Dedifferentiated amniotic fluid mesenchymal stem cell (primary cell): ENCODE measurements around the gene OTUB2.

Source experiments
- DNase-seq: peaks from one replicate; pipeline ENCODE4 v3.0.0-alpha.2; 2016; ENCODE audit errors: extremely low spot score

The OTUB2 gene

GRCh38 chr14:94041551-94042346 lies 15.6 kb downstream of the OTUB2 start:
- DNase-seq: no peak

- no peak for DNase-seq
Observed at GRCh38 chr14:94042433-94043091, 16.4 kb downstream of the OTUB2 start.

- no peak for DNase-seq
Observed at GRCh38 chr14:94043111-94043755, 17.1 kb downstream of the OTUB2 start.

- DNase-seq: no peak
Observed at GRCh38 chr14:94043756-94044475, 17.8 kb downstream of the OTUB2 start.

GRCh38 chr14:94044476-94045091 lies 18.4 kb downstream of the OTUB2 start:
- DNase-seq: no peak

GRCh38 chr14:94045101-94045500 lies 19.0 kb downstream of the OTUB2 start:
- no peak for DNase-seq

GRCh38 chr14:94045563-94046345 lies 19.6 kb downstream of the OTUB2 start:
- DNase-seq: no peak

- no peak for DNase-seq
Observed at GRCh38 chr14:94046696-94047250, 20.6 kb downstream of the OTUB2 start.

GRCh38 chr14:94047581-94047980 lies 21.4 kb downstream of the OTUB2 start:
- no peak for DNase-seq

GRCh38 chr14:94048691-94049624 lies 22.8 kb downstream of the OTUB2 start:
- DNase-seq: no peak

GRCh38 chr14:94049625-94050023 lies 23.5 kb downstream of the OTUB2 start:
- DNase-seq: no peak

GRCh38 chr14:94050231-94050880 lies 24.2 kb downstream of the OTUB2 start:
- DNase-seq: no peak

- DNase-seq: no peak
Observed at GRCh38 chr14:94051115-94051514, 25.0 kb downstream of the OTUB2 start.

GRCh38 chr14:94051779-94052178 lies 25.6 kb downstream of the OTUB2 start:
- DNase-seq: no peak

- no peak for DNase-seq
Observed at GRCh38 chr14:94052199-94052598, 26.1 kb downstream of the OTUB2 start.

GRCh38 chr14:94052662-94053061 lies 26.5 kb downstream of the OTUB2 start:
- no peak for DNase-seq

- no peak for DNase-seq
Observed at GRCh38 chr14:94054401-94054800, 28.3 kb downstream of the OTUB2 start.

- no peak for DNase-seq
Observed at GRCh38 chr14:94054936-94055335, 28.8 kb downstream of the OTUB2 start.
